Epithelial cell of esophagus (primary cell): ENCODE data around the gene ELMOD1.

ENCODE experiments used
- DNase-seq: peaks from one replicate; pipeline ENCODE4 v3.0.0; 2010; ENCODE audit warnings: low read depth
- H3K4me3 ChIP-seq: 2 replicates; pipeline ENCODE4 v1.5.1; 2011; ENCODE audit warnings: mild to moderate bottlenecking, low read length, control low read depth
- CTCF ChIP-seq: IDR thresholded peaks from 2 replicates; pipeline ENCODE4 v1.5.1; 2011; ENCODE audit warnings: low read depth, mild to moderate bottlenecking, low read length, control low read depth, inconsistent platforms; ENCODE audit not compliant: insufficient read depth; ENCODE audit errors: missing control alignments

The ELMOD1 gene

GRCh38 chr11:107590460-107591377, at the start of gene ELMOD1:
Gene ELMOD1 (plus strand): TSS chr11:107591147. CDS start chr11:107618190, 27,043 bp downstream.
- no peak for TF ChIP-seq CTCF
- peak within 1 kb of the TSS; percentile 47 for H3K4me3 ChIP-seq
- DNase-seq, result peak; percentile 40

- no peak for TF ChIP-seq CTCF
- peak; percentile 87 for DNase-seq
- no peak overlapping the region for H3K4me3 ChIP-seq
Measured at GRCh38 chr11:107545101-107545514, 45.8 kb upstream of the ELMOD1 start.

GRCh38 chr11:107547961-107548360, 43.0 kb upstream of the ELMOD1 start:
- TF ChIP-seq CTCF, result no peak
- DNase-seq, result no peak

GRCh38 chr11:107549253-107549953, 41.5 kb upstream of the ELMOD1 start:
- peak; percentile 88 for TF ChIP-seq CTCF
- no peak overlapping the region for H3K4me3 ChIP-seq
- DNase-seq, result peak; percentile 53

More at GRCh38 chr11:107547961-107548360, 43.0 kb upstream of the ELMOD1 start:
- H3K4me3 ChIP-seq, result no peak overlapping the region

- DNase-seq, result no peak
- no peak overlapping the region for H3K4me3 ChIP-seq
- no peak for TF ChIP-seq CTCF
Measured at GRCh38 chr11:107549954-107550285, 41.0 kb upstream of the ELMOD1 start.

GRCh38 chr11:107550304-107550703, 40.6 kb upstream of the ELMOD1 start:
- TF ChIP-seq CTCF, result no peak
- DNase-seq, result no peak
- H3K4me3 ChIP-seq, result no peak overlapping the region
